Epidermal melanocyte (primary cell): Measurements from ENCODE around the gene ADAMTS2.

Experiments
- DNase-seq: peaks from one replicate; pipeline ENCODE4 v3.0.0; 2011; ENCODE audit warnings: low spot score; ENCODE audit not compliant: insufficient read length

The ADAMTS2 gene

GRCh38 chr5:179142434-179143198 is 202.6 kb downstream of the ADAMTS2 start:
- no peak for DNase-seq

GRCh38 chr5:179141867-179142266 is 203.4 kb downstream of the ADAMTS2 start:
- DNase-seq: no peak

DNA sequence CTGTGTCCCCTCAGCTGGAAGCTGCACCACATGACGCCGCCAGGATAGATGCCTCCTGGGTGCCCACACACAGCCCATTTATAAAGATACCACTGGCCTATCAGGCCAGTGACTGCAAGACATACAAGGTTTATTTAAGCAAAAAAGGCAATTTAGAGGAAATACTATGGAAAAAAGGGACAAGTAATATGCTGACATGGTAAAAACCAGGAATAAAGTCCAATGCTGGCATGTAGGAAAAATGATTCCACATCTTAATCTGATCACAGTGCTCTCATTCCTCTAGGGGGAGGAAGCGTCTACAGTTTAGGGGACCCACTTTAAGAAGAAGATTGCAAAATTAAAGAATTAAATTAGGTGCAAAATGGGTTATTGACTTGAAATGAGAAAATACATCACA is 205.0 kb downstream of the ADAMTS2 start:
- no peak for DNase-seq

DNA sequence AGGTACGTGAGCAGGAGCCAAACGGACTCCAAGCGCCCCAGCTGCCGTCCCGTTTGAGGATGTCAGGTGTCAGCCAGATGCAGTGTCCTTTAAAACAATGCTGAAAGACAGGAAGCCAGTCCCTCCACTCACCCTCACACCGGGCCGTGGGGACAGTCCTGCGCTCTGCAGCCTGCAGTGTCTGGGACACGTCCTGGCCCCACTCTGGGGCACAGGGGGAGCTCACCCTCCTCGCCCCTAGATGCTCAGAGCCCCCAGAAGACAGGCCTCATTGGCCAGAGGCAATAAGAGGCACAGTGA is 205.4 kb downstream of the ADAMTS2 start:
- DNase-seq: no peak

GRCh38 chr5:179139111-179139935 is 205.9 kb downstream of the ADAMTS2 start:
- no peak for DNase-seq

GRCh38 chr5:179138568-179138925 is 206.7 kb downstream of the ADAMTS2 start:
- DNase-seq: no peak

GRCh38 chr5:179137643-179138567 is 207.4 kb downstream of the ADAMTS2 start:
- no peak for DNase-seq

GRCh38 chr5:179137016-179137642 is 208.1 kb downstream of the ADAMTS2 start:
- DNase-seq: no peak

DNA sequence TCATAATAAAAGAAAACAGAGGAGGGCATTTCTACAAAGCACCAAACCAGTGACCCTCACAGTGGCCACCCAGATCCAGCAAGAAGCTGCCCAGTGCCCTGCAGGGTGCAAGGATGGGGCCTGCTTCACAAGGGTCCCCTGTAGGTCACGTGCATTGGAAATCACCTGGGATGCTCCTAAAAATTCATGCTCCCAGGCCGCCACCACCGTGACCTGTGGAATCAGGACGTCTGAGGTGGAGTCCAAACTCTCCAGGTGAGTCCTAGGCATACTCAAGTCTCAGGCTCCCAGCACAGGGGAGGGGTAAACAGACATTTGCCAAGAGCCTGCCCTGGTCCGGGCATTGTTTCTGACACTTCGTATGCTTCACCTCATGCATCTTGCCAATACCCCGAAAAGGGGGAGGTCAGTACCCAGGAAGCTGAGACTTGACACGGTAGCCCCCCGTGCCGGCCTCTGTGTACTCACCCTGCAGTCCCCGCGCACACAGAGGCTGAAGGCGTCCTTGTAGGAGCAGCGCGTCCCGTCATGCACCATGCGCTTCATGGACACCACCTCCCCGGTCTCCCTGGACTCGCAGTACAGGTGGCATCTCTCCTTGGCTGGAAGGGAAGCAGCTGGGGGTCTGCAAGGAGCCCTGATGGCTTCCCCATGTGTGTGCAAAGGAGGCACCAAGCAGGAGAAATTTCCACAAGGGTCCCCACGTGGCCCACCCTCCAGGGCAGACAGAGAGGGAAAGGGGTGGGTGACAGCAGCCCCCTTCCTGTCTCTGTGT is 209.6 kb downstream of the ADAMTS2 start:
- no peak for DNase-seq

GRCh38 chr5:179135006-179135405 is 210.3 kb downstream of the ADAMTS2 start:
- DNase-seq: no peak

DNA sequence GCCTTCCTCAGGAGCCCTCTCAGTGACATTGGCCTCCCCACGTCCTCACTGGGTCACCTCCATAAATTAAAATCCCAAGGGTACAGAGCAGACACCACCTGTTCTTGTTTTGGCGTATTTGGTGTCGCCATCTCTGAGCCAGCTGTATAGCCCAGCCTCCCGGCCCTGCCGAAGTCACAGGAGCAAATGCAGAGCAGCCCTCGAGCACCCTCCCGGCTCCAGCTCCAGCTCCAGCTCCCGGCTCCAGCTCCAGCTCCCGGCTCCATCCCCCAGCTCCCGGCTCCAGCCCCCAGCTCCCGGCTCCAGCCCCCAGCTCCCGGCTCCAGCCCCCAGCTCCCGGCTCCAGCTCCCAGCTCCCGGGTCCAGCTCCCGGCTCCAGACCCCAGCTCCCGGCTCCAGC is 210.8 kb downstream of the ADAMTS2 start:
- DNase-seq: no peak

DNA sequence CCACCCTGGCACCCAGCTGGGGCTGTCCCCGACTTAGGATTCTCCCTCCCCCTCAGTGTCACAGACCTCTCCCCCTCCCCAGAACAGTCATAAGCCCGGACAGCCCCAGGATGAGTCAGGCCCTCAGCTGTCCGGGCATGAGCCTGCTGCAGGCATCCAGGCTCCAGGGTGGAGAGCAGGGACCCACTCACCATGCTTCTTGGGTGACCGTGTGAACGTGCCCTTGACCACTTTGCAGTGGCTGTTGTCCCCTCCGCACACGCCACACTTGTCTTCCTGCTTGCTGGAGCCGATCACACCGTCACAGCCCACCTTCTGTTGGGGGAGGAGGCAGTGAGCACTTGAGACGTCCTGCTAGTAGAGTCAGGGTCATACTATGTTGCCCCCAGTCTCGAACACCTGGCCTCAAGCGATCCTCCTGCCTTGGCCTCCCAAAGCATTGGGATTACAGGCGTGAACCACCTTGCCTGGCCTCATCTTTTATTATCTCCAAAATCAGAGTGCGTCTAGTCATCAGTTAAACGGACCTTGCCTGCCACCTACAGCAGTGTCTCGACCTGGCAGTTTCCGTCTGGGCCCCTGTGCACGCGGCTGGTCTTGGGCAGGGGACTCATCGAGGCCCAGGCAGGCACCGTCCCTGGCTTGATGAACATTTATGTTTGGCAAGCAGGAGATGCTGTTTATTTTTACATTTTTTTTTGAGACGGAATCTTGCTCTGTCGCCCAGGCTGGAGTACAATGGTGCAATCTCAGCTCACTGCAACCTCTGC is 212.5 kb downstream of the ADAMTS2 start:
- DNase-seq: no peak

- no peak for DNase-seq
Measured at GRCh38 chr5:179131886-179132585, 213.2 kb downstream of the ADAMTS2 start.

- DNase-seq: no peak
Measured at GRCh38 chr5:179131321-179131835, 213.9 kb downstream of the ADAMTS2 start.

DNA sequence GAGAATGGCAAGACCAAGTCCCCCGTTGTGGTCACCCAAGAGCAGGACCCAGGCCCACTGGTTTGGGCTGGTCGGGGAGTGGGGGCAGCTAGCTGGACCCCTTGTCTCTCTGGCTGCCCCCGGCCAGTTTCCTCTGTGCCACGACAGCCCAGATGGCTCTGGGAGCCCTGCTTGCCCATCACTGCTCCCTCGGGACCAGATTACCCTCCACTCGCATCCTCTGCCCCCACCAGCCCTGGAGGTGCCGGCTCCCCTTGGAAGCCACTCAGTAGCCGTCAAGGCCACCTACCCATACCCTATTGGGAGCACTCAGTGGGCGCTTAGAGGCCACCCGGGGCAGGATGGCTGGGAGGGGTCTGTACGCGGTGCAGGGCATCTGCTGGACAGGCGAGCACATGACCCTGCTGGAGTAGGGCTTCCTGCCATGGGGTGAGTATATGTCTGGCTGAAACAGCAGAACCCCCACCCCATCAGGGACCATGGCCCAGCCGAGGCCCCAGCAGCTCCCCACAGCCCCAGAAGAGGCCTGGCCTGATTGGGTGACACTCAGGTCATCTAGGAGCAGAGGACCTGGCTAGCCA is 215.1 kb downstream of the ADAMTS2 start:
- DNase-seq: no peak

GRCh38 chr5:179129607-179130071 is 215.6 kb downstream of the ADAMTS2 start:
- DNase-seq: no peak

DNA sequence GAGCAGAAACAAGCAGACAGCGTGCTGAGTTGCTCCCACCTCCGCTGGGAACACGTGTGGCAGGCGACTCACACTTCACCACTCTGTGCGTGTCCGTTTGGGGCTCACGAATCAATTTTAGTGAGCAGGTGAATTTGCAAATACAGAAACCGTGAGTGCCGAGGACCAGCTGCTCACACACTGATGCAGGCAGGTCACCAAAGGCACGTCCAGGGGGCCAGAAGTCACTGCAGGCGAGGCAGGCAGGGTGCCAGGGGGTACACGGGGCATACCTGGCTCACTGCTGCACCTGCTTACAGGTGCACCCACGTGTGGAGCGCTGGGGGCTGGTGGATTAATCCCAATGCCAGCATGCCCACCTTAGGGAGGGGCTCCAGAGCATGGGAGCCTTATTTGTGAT is 216.3 kb downstream of the ADAMTS2 start:
- no peak for DNase-seq

DNA sequence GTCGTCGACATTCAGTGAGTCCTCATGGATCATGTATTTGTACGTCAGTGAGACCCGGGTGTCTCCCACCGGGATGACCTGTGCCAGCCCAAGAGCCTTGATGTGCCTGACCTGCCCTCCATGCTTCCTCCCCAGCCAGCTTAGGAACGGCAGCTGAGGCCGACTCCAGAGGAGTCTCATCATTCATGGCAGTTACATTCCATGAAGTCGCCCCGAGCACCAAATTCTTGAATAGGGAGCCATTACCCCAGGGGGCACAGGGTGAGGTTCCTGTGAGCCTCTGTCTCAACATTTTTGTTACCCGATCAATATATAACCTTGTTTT is 217.3 kb downstream of the ADAMTS2 start:
- no peak for DNase-seq
